ENCODE results near the gene CLDN19. TPM values are rescaled to one million over a fixed set of nuclear protein-coding genes. Genes with fewer than 3 reads are reported as not detected.

The CLDN19 gene
- total RNA-seq, 1 donor from 2014 or later: not detected

- H3K9me3 Mint-ChIP-seq (ENCODE audit: unreplicated experiment): no peaks in the 10 kb centered on the region
- H3K4me3 Mint-ChIP-seq (ENCODE audit: unreplicated experiment): no peak overlapping the region
- peaks cover 15% of the 10 kb centered on the region for H3K36me3 Mint-ChIP-seq (ENCODE audit: low read depth, unreplicated experiment)
Observed at GRCh38 chr1:42691157-42691498, 48.9 kb downstream of the CLDN19 start.

GRCh38 chr1:42690477-42691156, 49.4 kb downstream of the CLDN19 start:
- no peak for TF ChIP-seq CTCF (IDR thresholded peaks at IDR 0.05; ENCODE audit: unreplicated experiment)
- peaks cover 11% of the 10 kb centered on the region for H3K4me1 Mint-ChIP-seq (ENCODE audit: unreplicated experiment)
- DNase-seq (ENCODE audit: low spot score): no peak
- H3K9me3 Mint-ChIP-seq (ENCODE audit: unreplicated experiment): no peaks in the 10 kb centered on the region
- H3K36me3 Mint-ChIP-seq (ENCODE audit: low read depth, unreplicated experiment): peaks cover 10% of the 10 kb centered on the region
- no peak overlapping the region for H3K4me3 Mint-ChIP-seq (ENCODE audit: unreplicated experiment)
- H3K27ac Mint-ChIP-seq (ENCODE audit: unreplicated experiment): no peak overlapping the region
- H3K27me3 Mint-ChIP-seq (ENCODE audit: unreplicated experiment): no peaks in the 10 kb centered on the region

More at GRCh38 chr1:42691157-42691498, 48.9 kb downstream of the CLDN19 start:
- TF ChIP-seq CTCF (IDR thresholded peaks at IDR 0.05; ENCODE audit: unreplicated experiment): no peak
- Mint-ChIP-seq H3K27me3 (ENCODE audit: unreplicated experiment) (no peaks in the 10 kb centered on the region), H3K4me1 (ENCODE audit: unreplicated experiment) (peaks cover 11% of the 10 kb centered on the region), H3K27ac (ENCODE audit: unreplicated experiment) (no peak overlapping the region)
- DNase-seq (ENCODE audit: low spot score): no peak

- Mint-ChIP-seq H3K27ac (ENCODE audit: unreplicated experiment) (no peak overlapping the region), H3K27me3 (ENCODE audit: unreplicated experiment) (no peaks in the 10 kb centered on the region), H3K4me3 (ENCODE audit: unreplicated experiment) (no peak overlapping the region), H3K9me3 (ENCODE audit: unreplicated experiment) (no peaks in the 10 kb centered on the region), H3K4me1 (ENCODE audit: unreplicated experiment) (peaks cover 17% of the 10 kb centered on the region), H3K36me3 (ENCODE audit: low read depth, unreplicated experiment) (peaks cover 3% of the 10 kb centered on the region)
- no peak for DNase-seq (ENCODE audit: low spot score)
- TF ChIP-seq CTCF (IDR thresholded peaks at IDR 0.05; ENCODE audit: unreplicated experiment): no peak
Observed at GRCh38 chr1:42689912-42690311, 50.1 kb downstream of the CLDN19 start.

GRCh38 chr1:42686418-42686817, 53.6 kb downstream of the CLDN19 start:
- Mint-ChIP-seq H3K4me1 (ENCODE audit: unreplicated experiment) (peaks cover 32% of the 10 kb centered on the region), H3K4me3 (ENCODE audit: unreplicated experiment) (no peak overlapping the region), H3K9me3 (ENCODE audit: unreplicated experiment) (no peaks in the 10 kb centered on the region), H3K36me3 (ENCODE audit: low read depth, unreplicated experiment) (peaks cover 6% of the 10 kb centered on the region), H3K27me3 (ENCODE audit: unreplicated experiment) (peaks cover 8% of the 10 kb centered on the region), H3K27ac (ENCODE audit: unreplicated experiment) (no peak overlapping the region)
- no peak for TF ChIP-seq CTCF (IDR thresholded peaks at IDR 0.05; ENCODE audit: unreplicated experiment)
- DNase-seq (ENCODE audit: low spot score): no peak

- Mint-ChIP-seq H3K27ac (ENCODE audit: unreplicated experiment) (peak overlapping the region; percentile 48), H3K36me3 (ENCODE audit: low read depth, unreplicated experiment) (peaks cover 6% of the 10 kb centered on the region)
- no peak for TF ChIP-seq CTCF (IDR thresholded peaks at IDR 0.05; ENCODE audit: unreplicated experiment)
Observed at GRCh38 chr1:42684139-42684538, 55.9 kb downstream of the CLDN19 start.

More at GRCh38 chr1:42684139-42684538, 55.9 kb downstream of the CLDN19 start:
- no peaks in the 10 kb centered on the region for H3K9me3 Mint-ChIP-seq (ENCODE audit: unreplicated experiment)
- H3K27me3 Mint-ChIP-seq (ENCODE audit: unreplicated experiment): peaks cover 8% of the 10 kb centered on the region
- H3K4me3 Mint-ChIP-seq (ENCODE audit: unreplicated experiment): peak overlapping the region; percentile 96
- DNase-seq (ENCODE audit: low spot score): no peak
- peaks cover 34% of the 10 kb centered on the region for H3K4me1 Mint-ChIP-seq (ENCODE audit: unreplicated experiment)

Measured in endothelial cell (in vitro differentiated cells).